Sigmoid colon (tissue), 7 donors: Measurements from ENCODE around the gene TSPEAR. TPM values are rescaled to one million over a fixed set of nuclear protein-coding genes. Genes with fewer than 3 reads are reported as not detected.

Experiments used
- DNase-seq: peaks from one replicate; pipeline ENCODE4 v3.0.0-alpha.2; 2019
- H3K27ac ChIP-seq, 4 donors: fragments of 200-600 bp; sonication (generic); one replicate each; pipeline ENCODE4 v1.5.1; 2016 to 2019; ENCODE audit warnings: mild to moderate bottlenecking in 1 of 4
- H3K27me3 ChIP-seq, 3 donors: fragments of 200-600 bp; sonication (generic); one replicate each; pipeline ENCODE4 v1.5.1; 2019; ENCODE audit warnings: mild to moderate bottlenecking in 1 of 3
- H3K36me3 ChIP-seq, 4 donors: fragments of 200-600 bp; sonication (generic); one replicate each; pipeline ENCODE4 v1.5.1; 2016 to 2019
- H3K4me1 ChIP-seq, 4 donors: fragments of 200-600 bp; sonication (generic); one replicate each; pipeline ENCODE4 v1.5.1; 2017 to 2019
- H3K4me3 ChIP-seq, 4 donors: fragments of 200-600 bp; sonication (generic); one replicate each; pipeline ENCODE4 v1.5.1; 2017 to 2019; ENCODE audit warnings: mild to moderate bottlenecking in 2 of 4, moderate library complexity in 1 of 4
- H3K9me3 ChIP-seq, 4 donors: fragments of 200-600 bp in 3 of 4; sonication (generic) in 3 of 4; one replicate each; pipeline versions ENCODE4 v1.5.1 to v1.6.1; 2013 to 2019
- EP300 ChIP-seq, 4 donors: sonication (generic); formaldehyde crosslinking; IDR thresholded peaks; one replicate each; pipeline ENCODE4 v1.6.1; 2017; ENCODE audit warnings: antibody characterized with exemption in 4 of 4
- POLR2A ChIP-seq, 2 donors: fragments of 450-650 bp; IDR thresholded peaks; one replicate each; pipeline ENCODE4 v1.6.1; 2016; ENCODE audit warnings: antibody characterized with exemption in 2 of 2, mild to moderate bottlenecking in 2 of 2, moderate library complexity in 2 of 2
- POLR2AphosphoS5 ChIP-seq, 4 donors: sonication (generic); formaldehyde crosslinking; IDR thresholded peaks; one replicate each; pipeline ENCODE4 v1.6.1; 2017; ENCODE audit warnings: antibody characterized with exemption in 4 of 4
- WGBS, 2 donors: extraction: QIAGEN DNeasy Blood & Tissue Kit; methylation state at CpG; one replicate each; pipeline ENCODE4 v1.1.7; 2013; 5-methylcytosine and 5-hydroxymethylcytosine counted together
- intact Hi-C: fragments of 100-400 bp; cut with DNase I; formaldehyde crosslinking; loops from one replicate; pipeline ENCODE4 v1.15.1; 2023
- polyA plus RNA-seq, 3 donors: library from polyadenylated mRNA; stranded (reverse); fragments of 200-250 nt; gene quantifications; one replicate each; pipeline ENCODE4 v1.2.3, GENCODE V29; 2013
- total RNA-seq, 4 donors: library from RNA; depleted of rRNA; stranded (reverse); fragments of >200 nt; gene quantifications; one replicate each; pipeline ENCODE4 v1.1.0, GENCODE V29; 2016
- TF ChIP-seq, protein P1 (sequence below), 4 experiments: fragments of 450-650 bp in 3 of 4; fragments of 200-600 bp in 1 of 4; IDR thresholded peaks; one replicate each; pipeline ENCODE4 v1.5.1; 2016 to 2019; ENCODE audit warnings: antibody characterized with exemption in 4 of 4, mild to moderate bottlenecking in 3 of 4, moderate library complexity in 2 of 4
- donor health status: healthy with polysubstance abuse.
- donor health status: Bipolar disorder and iron deficiency.
- donor health status: healthy.

TSPEAR gene
- total and polyA plus RNA-seq, 7 donors, result under 0.01 to 0.20 TPM; not detected in 5

DNA sequence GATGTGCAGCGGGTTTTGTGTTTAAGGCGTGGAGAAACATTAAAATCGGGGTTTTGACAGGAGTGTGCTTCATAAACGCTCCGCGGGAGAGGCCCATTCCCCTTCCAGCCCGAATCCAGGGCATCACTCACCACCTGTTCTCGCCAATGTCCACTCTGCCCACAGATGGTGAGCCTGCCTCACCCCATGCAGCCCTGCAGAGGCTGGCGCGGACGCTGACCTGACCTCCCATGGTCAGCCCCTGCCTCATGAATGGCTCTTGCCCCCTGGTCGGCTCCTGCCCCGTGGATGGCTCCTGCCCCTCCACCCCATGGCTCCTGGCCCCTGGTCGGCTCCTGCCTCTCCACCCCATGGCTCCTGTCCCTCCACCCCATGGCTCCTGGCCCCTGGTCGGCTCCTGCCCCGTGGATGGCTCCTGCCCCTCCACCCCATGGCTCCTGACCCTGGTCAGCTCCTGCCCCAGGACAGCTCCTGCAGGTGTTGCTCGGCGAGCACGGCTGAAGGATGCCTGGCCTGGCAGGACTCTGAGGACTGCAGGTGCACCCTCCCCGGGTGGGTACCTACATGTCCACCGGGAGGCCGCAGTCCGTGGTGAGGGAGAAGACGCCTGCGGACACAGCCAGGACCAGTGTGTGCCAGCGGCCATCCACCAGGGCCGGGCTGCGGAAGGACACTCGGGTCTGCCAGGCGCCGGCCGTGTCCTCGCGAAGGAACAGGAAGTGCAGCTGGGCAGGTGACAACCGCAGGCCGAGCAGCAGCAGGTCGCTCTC, 178.1 kb downstream of the TSPEAR start:
- 91 to 93% methylated on average over 37 of the region's 37 CpGs for WGBS, 2 donors
- TF ChIP-seq EP300 (IDR thresholded peaks at IDR 0.05) (no peak), POLR2AphosphoS5 (IDR thresholded peaks at IDR 0.05) (no peak), POLR2A (IDR thresholded peaks at IDR 0.05) (no peak)
- TF ChIP-seq, protein P1, sequence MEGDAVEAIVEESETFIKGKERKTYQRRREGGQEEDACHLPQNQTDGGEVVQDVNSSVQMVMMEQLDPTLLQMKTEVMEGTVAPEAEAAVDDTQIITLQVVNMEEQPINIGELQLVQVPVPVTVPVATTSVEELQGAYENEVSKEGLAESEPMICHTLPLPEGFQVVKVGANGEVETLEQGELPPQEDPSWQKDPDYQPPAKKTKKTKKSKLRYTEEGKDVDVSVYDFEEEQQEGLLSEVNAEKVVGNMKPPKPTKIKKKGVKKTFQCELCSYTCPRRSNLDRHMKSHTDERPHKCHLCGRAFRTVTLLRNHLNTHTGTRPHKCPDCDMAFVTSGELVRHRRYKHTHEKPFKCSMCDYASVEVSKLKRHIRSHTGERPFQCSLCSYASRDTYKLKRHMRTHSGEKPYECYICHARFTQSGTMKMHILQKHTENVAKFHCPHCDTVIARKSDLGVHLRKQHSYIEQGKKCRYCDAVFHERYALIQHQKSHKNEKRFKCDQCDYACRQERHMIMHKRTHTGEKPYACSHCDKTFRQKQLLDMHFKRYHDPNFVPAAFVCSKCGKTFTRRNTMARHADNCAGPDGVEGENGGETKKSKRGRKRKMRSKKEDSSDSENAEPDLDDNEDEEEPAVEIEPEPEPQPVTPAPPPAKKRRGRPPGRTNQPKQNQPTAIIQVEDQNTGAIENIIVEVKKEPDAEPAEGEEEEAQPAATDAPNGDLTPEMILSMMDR (IDR thresholded peaks at IDR 0.05), result no peak
- Histone ChIP-seq H3K4me3 (no peak overlapping the region), H3K27ac (no peak overlapping the region), H3K9me3 (no peaks in the 10 kb centered on the region), H3K4me1 (no peaks in the 10 kb centered on the region), H3K36me3 (no peaks in the 10 kb centered on the region), H3K27me3 (peaks cover 0 to 19% (median 0%) of the 10 kb centered on the region in 3 donors)
- intact Hi-C loops, result no loop called here
- peak; percentile 61 for DNase-seq

DNA sequence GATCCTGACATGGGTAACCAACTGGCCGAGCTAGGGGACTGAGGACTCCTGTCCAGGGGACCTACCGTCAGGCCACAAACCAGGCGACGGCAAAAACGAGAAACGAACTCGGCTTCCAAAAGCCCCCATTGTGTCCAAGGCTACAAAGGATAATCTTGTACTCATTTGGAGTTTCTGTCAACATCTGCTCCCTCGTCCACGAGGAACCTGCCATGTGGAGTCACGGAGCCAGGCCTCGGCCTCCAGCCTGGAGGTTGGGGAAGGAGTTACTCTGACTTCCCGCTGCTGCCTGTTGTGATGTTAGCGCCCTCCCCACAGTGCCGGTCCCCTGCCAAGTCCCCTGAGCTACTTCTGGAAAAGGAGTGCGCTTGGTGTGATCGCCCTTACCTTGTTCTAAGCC, 178.7 kb downstream of the TSPEAR start:
- TF ChIP-seq, protein P1 (IDR thresholded peaks at IDR 0.05), result no peak
- TF ChIP-seq POLR2A (IDR thresholded peaks at IDR 0.05) (no peak), POLR2AphosphoS5 (IDR thresholded peaks at IDR 0.05) (no peak), EP300 (IDR thresholded peaks at IDR 0.05) (no peak)
- WGBS, 2 donors, result 88 to 91% methylated on average over 16 of the region's 16 CpGs
- Histone ChIP-seq H3K27me3 (peaks cover 0 to 17% (median 0%) of the 10 kb centered on the region in 3 donors), H3K9me3 (no peaks in the 10 kb centered on the region), H3K27ac (no peak overlapping the region), H3K4me1 (no peaks in the 10 kb centered on the region), H3K4me3 (no peak overlapping the region), H3K36me3 (no peaks in the 10 kb centered on the region)
- intact Hi-C loops, result no loop called here
- DNase-seq, result peak; percentile 39

DNA sequence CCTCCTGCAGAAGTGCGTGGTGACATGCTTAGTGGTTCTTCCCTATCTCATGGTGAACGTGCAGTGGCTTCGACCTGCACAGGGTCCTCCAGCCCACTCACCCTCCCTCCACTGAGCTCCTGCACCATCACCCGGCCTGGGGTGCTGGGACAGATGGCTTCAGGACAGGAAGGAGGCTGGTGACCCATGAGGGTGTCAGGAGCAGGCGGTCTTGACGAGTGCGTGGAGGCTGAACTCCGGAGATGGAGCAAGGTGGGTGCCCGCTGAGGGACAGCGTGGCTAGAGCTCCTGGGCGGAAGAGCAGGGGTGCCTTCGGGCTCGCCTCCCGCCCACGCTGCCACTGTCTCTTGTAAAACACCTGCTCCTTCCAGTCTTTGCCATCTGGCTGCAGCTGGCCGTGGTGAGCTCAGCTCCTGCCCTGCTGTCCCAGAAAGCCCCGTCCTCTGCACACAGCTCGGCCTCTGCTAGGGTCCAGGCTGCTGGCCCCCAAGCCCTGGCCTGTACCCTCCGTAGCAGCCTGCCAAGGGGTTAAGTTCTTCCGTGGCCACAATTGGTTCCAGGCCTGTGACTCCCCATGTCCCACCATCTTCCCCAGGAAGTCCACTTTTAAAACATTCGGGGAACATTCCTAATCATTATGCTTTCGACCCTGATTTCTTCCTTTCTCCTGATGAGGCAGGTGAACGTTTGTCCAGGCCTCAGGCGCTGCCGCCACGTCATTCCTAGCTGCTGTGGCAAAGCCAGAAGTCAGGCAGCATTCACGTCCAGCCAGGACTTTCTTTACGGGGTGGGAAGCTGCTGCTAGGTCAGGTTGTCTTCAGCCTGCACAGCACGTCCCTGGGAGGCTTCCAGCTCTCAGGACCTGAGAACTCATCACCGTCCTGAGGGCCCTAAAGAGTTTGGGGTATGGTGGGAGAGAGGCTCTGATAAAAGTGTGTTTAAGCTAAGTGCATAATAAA, 179.5 kb downstream of the TSPEAR start:
- Histone ChIP-seq H3K9me3 (no peaks in the 10 kb centered on the region), H3K27ac (no peak overlapping the region), H3K4me1 (no peaks in the 10 kb centered on the region), H3K36me3 (no peaks in the 10 kb centered on the region), H3K27me3 (peaks cover 0 to 17% (median 0%) of the 10 kb centered on the region in 3 donors), H3K4me3 (no peak overlapping the region)
- TF ChIP-seq POLR2AphosphoS5 (IDR thresholded peaks at IDR 0.05) (no peak), POLR2A (IDR thresholded peaks at IDR 0.05) (no peak), EP300 (IDR thresholded peaks at IDR 0.05) (no peak)
- intact Hi-C loops, result no loop called here
- 68 to 82% methylated on average over 30 of the region's 30 CpGs for WGBS, 2 donors
- peak; percentile 57 for DNase-seq

DNA sequence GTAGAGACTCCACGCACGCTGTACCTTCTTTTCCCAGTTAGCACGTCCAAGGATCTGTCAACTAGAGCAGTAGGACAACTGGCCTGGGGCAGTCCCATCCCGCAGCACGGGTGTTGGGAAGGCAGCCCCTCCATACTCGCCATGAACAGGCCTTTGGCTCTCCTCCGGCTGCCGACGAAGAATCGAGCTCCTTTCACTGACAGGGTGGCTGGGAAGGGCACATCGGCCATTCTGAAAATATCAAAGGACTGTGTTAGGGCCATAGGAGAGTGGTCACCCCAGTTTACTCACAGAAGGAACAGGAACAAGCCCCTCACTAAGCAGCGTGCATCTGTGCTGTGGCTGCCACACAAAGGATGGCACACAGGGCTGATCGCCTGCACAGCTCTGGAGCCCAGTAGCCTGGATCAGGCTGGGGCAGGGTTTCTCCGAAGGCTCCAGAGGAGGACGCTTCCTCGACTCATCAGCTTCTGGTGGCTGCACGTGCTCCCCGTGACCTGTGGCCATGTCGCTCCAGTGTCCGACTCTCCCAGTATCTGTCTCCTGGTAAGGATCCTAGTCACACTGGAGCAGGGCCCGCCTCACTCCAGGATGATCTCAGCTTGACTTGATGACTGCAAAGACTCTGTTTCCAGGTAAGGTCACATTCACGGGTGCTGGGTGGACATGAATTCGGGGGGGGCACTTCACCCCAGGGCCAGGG, 180.3 kb downstream of the TSPEAR start:
- Histone ChIP-seq H3K4me3 (no peak overlapping the region), H3K27me3 (peaks cover 0 to 17% (median 0%) of the 10 kb centered on the region in 3 donors), H3K27ac (no peak overlapping the region), H3K9me3 (no peaks in the 10 kb centered on the region), H3K36me3 (no peaks in the 10 kb centered on the region), H3K4me1 (no peaks in the 10 kb centered on the region)
- peak; percentile 58 for DNase-seq
- intact Hi-C loops, result no loop called here
- WGBS, 2 donors, result 85 to 88% methylated on average over 23 of the region's 23 CpGs
- TF ChIP-seq POLR2A (IDR thresholded peaks at IDR 0.05) (no peak), POLR2AphosphoS5 (IDR thresholded peaks at IDR 0.05) (no peak), EP300 (IDR thresholded peaks at IDR 0.05) (no peak)
- TF ChIP-seq, protein P1 (IDR thresholded peaks at IDR 0.05), result no peak
